GM03348 (cell line): ENCODE data around the gene PTPRK.
A peak's percentile ranks its signal among the peaks of the same experiment; 100 is the strongest.
"Not testable (repeated sequence)": the region's sequence is repeated elsewhere in the genome, so short reads cannot be mapped to it uniquely, and the experiment has no call there.

Source experiments
- DNase-seq: peaks from one replicate; pipeline ENCODE4 v3.0.0; 2012; ENCODE audit warnings: low spot score

The PTPRK gene

DNA sequence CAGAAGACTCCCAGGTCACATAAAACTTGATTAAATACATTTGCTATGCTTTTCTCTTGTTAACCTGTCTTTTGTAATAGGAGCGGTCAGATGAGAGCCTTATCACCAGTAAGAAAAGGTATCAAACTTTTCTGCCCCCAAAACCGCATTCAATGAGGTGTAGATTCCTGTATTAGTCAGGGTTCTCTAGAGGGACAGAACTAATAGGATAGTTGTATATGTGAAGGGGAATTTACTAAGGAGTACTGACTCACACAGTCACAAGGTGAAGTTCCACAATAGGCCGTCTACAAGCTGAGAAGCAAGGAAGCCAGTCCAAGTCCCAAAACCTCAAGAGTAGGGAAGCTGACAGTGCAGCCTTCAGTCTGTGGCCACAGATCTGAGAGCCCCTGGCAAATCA, 32.7 kb downstream of the PTPRK start:
- no peak for DNase-seq

DNA sequence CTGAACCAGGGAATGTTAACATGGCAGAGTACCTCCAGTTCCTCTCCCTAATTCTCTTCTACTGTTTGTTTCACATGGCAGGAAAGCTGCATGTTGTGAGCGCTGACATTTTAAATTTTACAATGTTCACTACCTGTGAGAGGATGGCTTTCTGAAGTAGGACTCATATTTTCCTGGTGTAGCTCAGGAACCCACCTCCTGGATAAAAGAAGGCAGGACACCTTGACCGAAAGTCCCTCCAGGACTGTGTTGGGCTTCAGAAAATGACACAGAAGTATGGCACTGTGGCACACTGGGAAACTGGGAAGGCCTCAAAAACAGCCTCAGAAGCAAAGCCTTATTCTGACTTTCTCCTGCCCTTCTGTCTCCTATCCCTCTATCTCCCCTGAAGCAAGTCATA, 33.3 kb downstream of the PTPRK start:
- no peak for DNase-seq

DNA sequence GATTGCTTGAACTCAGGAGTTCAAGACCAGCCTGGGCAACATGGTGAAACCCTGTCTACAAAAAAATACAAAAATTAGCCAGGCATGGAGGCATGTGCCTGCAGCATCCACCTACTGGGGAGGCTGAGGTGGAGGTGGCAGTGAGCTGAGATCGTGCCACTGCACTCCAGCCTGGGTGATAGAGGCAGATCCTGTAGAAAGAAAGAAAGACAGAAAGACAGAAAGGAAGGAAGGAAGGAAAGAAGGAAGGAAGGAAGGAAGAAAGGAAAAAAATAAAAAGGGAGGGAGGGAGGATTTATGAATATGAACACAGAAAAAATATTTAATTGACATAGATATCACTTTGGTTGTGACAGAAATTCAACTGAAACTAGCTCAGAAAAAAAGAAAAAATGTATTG, 33.8 kb downstream of the PTPRK start:
- not testable (repeated sequence) for DNase-seq

DNA sequence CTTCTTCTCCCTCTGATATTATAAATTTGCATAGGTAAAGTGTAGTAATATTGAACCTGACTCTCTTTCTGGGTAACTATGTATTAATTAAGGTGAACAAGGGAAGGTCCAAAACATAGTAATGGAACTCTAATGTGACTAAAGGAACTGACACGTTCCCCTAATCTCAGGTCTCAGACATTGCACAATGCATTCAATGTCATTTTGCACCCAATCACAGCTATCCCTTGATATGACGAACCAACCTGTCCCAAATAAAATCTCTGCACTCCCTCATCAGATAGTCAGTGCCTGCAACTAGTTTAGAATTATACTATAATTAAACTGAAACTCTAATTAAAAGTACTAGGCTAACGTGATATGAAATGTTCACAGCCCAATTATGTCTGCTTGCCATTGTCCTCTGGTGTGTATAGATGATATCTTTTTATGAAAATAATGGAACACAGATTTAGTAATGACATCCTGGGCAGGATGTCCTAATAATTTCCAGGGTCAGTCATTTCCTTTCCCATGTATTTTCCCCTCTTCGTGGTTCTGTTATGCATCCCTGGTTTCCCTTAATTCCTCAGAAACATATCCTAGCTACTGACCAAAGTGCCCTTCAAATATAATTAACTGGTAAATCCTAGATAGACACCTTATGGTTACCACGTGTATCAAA, 36.8 kb downstream of the PTPRK start:
- DNase-seq = no peak

DNA sequence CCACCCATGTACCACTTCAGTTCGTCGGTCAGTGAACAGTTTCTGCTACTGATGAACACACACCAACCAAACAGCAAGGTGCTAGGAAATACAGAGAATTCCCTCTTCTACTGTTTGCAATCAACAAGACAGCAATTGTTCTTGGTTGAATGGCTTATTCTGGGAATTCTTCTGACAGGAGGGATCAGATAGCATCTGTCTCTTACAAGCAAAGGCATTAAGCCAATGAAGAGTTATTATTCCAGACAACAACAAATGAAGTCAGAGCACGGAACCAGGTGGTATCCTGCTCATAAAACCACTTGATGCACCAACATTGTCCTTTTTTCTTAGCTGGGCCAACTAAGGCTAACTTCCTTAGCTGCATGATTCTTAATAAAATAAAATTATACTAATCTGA, 37.8 kb downstream of the PTPRK start:
- no peak for DNase-seq

DNA sequence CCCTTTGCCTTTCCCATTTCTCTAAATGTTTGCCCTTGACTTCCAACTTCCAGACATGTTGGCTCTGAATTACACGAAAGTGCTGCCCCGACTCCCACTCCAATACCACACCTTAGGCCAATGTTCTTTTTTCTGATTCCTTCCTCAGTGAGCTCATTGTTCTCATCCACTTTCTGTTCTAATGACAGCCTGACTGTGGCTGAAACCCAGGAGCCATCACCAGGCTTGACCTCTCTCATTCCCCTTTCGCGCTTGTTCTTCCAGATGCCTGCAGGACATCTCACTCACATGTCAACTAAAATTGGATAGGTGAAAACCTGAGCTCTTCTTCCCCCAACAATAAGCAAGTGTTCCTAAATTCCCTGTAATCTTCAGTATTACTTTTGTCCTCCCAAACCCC, 40.4 kb downstream of the PTPRK start:
- DNase-seq = no peak

DNA sequence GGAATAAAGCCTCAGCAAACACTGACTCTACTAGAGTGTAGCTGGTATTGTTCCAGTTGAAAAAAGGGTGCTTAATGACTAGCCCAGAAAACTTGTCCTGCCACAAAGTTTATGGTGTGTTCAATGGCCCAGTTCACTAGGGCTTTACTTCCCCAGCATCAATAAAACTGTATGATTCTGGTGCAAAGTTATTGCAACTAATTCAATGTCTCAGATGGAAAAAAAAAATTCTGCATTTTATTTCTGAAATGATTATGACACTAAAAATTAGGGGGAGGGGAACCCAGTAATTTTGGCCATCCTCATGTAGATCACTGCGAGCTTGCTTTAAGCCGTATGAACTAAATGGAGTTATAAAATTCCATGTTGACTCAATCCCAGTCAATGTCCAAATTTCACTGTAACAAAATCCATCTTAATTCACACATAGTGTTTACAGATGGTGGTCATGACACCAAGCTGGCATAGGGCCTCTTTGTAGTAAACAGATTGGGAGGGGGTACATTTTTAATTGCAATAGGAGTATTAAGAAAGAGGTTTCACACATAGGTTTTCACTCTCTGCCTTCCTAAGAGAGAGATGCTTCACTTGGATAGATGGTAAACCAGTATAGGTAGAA, 41.2 kb downstream of the PTPRK start:
- DNase-seq = no peak

DNA sequence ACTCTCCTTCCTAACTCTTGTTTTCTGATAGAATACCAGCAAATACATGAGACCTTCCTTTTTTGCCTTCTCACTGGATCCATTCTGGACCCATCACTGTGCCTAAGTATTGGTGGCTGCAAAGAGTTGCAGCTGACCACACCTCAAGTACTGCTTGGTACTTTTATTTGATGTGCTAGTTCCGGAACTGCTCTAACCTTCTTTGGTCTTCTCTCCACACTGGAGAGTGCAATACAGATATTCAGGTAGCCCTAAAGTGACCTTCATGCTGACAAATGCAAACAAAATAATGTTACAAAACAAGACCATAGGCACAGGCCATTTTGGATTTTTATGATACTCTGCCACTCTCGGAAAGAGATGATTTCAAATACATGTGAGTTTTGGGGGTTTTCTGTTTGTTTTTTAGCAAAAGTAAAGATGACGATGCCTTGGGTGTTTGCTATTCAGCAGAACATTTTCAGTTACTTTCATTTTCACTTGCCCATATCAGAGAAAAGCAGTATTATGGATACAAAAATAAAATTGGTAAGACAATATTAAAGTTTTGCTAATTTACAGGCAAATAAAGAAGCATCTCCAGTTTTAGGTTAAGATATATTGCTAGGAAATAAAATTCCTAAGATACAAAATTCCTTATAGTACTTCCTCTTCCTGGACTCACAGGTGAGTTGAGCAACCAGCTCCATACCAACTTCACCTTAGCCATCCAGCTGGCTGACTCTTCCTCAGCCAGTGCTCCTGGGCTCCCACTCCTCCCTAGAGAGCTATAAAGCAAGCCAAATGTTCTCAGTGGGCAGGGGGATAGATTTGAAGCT, 42.0 kb downstream of the PTPRK start:
- no peak for DNase-seq

DNA sequence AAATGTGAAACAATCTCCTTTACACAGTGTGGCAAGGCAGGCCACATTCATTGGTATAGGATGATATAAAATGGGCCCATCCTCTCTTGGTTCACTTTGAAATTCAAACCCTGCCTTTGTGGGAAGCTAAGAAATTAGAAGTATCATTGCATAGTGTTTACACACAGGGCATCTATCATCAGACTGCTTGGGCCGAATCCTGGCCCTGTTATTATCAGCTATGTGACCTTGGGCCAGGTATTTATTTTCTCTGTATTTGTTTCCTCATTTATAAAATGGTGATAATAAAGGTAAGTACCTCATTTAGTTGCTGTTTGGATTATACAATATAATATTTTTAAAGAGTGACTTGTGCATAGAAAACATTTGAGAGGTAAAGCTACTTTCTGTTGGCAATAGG, 45.5 kb downstream of the PTPRK start:
- DNase-seq = no peak

DNA sequence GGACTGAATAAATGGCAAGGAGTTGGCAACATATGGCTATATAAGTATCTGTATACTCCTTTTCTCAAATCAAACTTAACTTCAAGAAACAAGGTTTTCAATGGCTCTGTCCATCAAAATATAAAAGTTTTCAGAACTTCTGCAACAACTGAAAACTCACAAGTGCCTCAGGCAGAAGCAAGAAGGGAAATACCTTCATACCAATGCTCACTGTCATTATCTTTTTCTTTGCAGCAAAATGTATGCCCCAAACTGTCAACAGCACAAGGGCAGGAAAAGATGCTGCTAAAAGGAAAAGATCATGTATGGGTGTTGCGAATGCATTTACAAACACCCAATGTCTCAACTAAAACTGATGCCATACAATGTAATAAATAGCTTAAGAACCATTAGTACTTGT, 45.9 kb downstream of the PTPRK start:
- DNase-seq = no peak

DNA sequence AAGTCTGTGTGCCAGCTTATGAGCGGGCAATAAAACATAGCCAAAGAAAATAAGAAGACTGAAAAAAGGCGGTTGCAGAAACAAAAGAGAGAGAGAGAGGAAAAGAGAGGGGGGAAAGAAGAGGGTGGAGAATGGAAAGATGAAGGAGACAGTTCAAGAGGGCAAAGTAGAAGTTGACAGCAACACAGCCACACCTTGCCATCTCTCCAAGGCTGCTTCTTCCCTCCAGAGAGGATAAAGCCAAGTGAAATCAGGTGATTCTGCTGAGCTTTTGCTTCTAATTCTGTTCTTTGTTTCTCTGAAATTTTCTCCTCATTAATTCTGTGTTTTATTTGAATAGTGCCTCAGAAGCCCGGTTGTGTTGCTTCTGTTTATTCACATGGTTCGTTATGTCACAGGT, 48.5 kb downstream of the PTPRK start:
- DNase-seq = no peak

DNA sequence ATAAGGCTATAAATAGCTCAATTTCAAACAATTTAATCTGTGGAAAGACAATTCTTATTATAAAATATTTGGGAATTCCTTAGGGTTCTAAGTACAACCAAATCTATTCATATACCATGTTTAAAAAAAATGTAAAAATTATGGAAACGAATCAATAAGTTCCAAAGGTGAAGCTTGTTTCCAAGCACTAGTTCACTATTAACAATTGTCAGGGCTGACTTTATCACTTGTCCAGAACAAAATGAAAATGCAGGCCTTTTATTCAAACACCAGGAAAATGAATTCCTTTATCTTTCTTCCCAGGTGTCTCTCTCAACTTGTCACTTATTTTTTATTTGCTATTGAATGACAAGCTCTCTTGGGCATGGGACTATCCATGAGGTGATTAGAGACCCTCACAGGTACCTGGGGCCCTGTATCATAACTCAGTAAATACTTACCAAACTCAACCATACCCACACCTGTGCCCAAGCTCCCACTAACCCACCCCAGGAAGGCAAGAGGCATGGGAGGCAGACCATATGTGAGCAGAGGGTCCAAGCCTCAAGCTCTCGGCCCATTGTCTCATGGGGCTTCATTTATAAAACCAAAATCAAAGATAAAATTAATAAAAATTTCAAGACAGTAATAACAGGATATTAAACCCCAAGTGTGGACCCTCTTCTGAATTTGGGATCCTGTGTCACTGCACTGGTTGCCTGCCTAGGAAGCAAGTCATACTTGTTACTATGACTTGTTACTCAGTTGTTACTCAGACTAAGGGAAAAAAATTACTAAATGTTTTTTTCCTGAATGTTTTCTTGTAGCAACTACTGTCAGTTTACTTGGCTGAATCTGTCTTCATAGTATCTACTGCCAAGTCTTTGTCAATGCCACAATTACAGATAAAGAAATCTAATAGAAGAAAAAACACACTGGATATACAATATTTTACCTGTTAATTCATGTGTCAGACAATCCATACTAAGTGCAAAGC, 54.7 kb downstream of the PTPRK start:
- no peak for DNase-seq

DNA sequence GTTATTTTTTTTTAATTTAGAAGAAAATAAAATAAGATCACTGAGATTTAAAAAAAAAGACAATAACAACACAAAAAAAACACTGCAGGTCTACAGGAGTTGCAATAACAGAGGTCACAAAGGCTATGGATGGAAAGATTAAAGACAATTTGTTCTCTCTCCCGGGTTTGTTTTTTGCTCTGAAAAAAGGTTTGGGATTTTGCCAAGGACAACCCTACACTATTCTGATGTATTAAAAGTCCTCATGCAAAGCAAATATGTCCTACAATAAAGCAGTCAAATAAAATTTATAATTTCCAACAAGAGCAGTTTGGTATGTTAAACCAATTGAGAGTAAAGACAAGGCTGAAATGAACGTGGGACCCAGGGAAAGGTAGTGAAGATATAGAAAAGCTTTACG, 55.6 kb downstream of the PTPRK start:
- no peak for DNase-seq

DNA sequence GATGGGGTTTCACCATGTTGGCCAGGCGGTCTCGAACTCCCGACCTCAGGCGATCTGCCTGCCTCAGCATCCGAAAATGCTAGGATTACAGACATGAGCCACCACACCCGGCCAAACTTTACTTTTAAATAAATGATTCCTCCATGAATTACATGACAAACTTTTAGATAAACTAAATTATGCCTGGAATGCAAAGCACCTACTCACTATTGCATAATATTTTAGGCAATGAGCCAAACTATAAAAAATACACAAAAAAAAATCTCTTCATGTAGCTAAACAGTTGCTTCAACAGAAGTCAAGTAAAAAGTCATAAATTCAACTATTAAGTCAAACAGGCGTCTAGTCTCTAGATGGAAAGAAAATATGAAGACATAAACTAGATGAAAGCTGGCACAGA, 56.5 kb downstream of the PTPRK start:
- DNase-seq = peak; percentile 29

DNA sequence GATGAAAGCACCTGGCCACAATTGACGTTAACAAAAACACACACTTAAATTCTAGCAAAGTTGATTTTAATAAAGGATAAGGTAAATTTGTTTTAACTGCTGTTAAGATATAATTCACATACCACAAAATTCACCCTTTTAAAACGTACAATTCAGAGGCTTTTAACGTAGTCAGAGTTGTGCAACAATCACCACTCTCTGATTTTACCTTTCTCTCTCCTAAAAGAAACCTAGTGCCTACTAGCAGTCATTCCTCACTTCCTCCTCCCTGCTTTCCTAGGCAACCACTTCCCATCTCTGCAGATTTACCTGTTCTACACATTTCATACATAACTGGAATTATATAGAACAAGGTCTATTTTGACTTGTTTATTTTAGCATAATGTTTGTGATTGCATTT, 58.9 kb downstream of the PTPRK start:
- no peak for DNase-seq

DNA sequence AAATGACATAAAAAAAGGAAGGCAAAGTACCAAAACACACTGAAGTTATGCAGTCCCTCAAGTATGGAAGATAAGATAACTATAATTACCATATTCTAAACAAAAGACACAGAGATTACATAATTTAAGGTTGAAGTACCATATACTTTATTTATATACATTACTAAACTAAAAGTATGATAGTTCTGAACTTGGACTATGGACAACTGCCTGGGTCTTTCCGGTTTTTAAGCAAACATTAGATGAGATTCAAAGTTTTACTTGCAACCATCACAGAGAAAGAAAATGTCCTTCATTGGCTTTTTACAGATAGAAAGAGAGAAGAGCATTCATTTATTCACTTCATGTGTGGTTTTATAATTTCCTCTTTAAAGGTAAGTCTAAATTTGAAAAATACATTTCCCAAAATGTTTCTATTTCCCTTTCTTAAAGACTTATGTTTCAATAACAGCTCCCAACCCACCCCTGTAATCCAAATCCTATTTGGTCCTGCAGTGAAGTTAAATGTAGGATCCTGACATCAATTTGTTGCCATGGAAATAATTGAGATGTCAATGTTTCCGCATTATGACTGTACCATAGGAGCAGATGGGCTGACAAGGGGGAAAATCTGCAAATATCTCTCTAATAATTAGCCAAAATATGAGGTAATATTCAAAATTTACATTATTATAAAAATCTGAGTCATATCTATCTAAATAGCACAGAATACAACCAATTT, 63.7 kb downstream of the PTPRK start:
- DNase-seq = no peak

DNA sequence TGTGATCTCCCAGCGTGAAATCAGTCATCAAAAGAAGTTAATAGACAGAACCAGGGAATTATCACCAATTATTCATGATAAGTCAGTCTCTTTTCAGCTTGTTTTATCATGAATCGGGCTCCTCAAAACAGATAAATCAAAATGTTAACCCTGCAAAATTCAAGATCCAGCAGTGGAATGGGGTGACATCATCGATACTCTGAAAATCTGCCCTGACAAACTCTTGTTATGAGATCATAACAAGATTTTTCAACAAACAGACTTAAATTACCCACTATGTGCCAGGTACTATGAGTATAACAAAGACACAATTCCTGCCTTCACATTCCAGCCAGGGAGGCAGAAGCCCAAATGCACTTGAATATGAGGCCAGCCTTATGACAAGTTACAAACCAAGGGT, 64.4 kb downstream of the PTPRK start:
- no peak for DNase-seq

DNA sequence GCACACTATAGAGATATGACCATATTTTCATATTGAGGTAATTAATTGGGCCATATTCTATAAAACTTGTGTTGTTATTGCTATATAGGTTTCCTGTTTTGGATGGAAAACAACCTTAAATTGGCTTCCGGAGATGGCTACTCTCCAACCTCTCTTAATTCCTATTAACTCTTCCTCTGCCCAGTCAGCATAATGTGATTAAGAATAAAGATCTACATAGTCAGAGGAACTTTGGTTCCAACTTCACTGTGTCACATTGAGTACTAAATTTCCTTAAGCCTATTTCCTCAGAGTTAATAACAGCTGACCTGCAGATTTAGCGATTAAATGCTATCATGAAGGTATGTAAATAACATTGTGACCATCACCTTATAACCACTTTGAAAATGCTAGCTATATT, 67.7 kb downstream of the PTPRK start:
- DNase-seq = no peak

DNA sequence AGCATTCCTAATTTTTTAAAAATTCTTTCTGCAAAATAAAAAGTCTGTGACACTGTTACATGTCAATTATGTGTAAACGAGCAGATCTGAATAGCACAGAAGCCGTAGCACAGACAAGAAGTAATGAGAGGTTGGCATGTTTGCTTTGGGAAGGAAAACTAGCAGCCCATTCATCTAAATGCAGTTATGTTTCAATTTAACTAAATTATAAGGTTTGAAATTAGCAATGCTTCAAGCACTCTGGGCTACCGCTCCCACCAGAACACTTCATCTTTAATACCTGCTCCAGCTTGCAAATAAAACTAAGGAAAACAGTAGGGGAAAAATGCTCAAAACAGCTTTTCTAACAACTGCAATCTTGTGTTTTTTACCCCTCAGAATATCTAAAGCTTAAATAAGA, 73.9 kb downstream of the PTPRK start:
- DNase-seq = no peak

DNA sequence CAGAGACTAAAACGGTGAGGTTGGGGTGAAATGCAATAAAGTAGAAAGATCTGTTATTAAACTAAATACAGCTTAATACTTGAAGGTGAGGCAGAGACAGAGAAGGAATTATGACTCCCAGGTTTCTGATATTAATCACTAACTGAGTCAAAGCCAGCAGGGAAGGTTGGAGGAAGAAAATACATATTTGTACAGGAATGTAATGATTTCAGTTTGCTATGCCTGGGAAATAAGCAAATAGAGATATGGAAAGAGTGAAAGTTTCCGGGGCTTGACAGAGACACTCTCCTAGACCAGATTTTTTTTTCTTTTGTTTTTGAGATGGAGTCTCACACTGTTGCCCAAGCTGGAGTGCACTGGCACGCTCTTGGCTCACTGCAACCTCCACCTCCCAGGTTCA, 76.8 kb downstream of the PTPRK start:
- no peak for DNase-seq

DNA sequence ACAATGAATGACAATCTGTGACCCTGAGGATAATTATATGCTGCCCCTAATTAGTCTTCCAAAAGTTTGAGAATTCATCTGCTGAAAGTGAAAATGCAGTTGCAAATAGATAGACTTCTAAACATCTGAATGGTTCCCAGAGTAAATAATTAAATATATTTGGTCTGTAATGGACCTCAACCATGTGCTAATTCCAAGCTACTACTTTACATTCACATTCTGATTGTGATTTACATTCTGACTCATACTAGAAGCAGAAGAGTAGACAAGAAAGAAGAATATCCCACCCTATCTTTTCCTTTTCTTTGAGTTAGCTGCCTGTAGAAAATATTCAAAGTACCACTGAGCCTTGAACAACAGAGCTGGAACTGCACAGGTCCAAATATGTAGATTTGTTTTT, 80.8 kb downstream of the PTPRK start:
- no peak for DNase-seq

DNA sequence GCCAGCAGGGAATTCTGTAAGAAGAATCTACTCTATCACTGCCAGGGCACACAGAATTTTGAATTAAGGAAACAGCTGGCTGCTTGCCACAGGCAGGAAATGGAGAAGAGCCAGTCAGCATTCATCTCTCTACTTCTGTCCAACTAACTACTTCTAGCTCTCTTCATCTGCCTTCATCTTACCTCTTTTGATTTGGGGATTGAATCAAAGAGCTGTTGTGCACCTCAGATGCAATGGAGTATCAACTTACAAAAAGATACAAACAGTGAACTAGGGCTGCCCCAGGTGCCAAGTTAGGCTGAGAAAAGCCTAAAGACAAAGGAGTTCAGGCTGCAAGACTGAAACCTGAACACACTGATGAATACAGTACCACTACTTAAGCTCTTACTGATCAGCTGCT, 82.0 kb downstream of the PTPRK start:
- DNase-seq = no peak
